Activated CD4-positive, alpha-beta T cell treated with anti-CD3 and anti-CD28 coated beads, Interleukin-2, amount 10 ng/mL, durations not matched to agents 24 days and 14 days (primary cell): ENCODE measurements around the gene SIRT7. TPM values are rescaled to one million over a fixed set of nuclear protein-coding genes. Genes with fewer than 3 reads are reported as not detected.

Experiments
- DNase-seq: peaks from one replicate; pipeline ENCODE4 v3.0.0; 2022
- H3K27ac Mint-ChIP-seq: one replicate; pipeline ENCODE4 v1.8.0; 2022; ENCODE audit warnings: mild to moderate bottlenecking, mixed read lengths
- H3K27me3 Mint-ChIP-seq: one replicate; pipeline ENCODE4 v1.8.0; 2022; ENCODE audit warnings: mixed read lengths
- H3K36me3 Mint-ChIP-seq: one replicate; pipeline ENCODE4 v1.8.0; 2022; ENCODE audit warnings: low read depth, mild to moderate bottlenecking, mixed read lengths
- H3K4me1 Mint-ChIP-seq: one replicate; pipeline ENCODE4 v1.8.0; 2021; ENCODE audit warnings: mixed read lengths
- H3K4me3 Mint-ChIP-seq: one replicate; pipeline ENCODE4 v1.8.0; 2022; ENCODE audit warnings: mild to moderate bottlenecking, moderate library complexity, mixed read lengths
- H3K9me3 Mint-ChIP-seq: one replicate; pipeline ENCODE4 v1.8.0; 2021; ENCODE audit warnings: mixed read lengths
- intact Hi-C: fragments of 100-400 bp; cut with micrococcal nuclease; formaldehyde crosslinking; loops from one replicate; pipeline ENCODE4 v1.15.1; 2023
- total RNA-seq: library from RNA; stranded (reverse); gene quantifications from 2 replicates; pipeline ENCODE4 v1.2.3, GENCODE V29; 2022

Gene SIRT7, protein sequence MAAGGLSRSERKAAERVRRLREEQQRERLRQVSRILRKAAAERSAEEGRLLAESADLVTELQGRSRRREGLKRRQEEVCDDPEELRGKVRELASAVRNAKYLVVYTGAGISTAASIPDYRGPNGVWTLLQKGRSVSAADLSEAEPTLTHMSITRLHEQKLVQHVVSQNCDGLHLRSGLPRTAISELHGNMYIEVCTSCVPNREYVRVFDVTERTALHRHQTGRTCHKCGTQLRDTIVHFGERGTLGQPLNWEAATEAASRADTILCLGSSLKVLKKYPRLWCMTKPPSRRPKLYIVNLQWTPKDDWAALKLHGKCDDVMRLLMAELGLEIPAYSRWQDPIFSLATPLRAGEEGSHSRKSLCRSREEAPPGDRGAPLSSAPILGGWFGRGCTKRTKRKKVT
- total RNA-seq = 54.9 and 58.2 TPM in 2 replicates

DNA sequence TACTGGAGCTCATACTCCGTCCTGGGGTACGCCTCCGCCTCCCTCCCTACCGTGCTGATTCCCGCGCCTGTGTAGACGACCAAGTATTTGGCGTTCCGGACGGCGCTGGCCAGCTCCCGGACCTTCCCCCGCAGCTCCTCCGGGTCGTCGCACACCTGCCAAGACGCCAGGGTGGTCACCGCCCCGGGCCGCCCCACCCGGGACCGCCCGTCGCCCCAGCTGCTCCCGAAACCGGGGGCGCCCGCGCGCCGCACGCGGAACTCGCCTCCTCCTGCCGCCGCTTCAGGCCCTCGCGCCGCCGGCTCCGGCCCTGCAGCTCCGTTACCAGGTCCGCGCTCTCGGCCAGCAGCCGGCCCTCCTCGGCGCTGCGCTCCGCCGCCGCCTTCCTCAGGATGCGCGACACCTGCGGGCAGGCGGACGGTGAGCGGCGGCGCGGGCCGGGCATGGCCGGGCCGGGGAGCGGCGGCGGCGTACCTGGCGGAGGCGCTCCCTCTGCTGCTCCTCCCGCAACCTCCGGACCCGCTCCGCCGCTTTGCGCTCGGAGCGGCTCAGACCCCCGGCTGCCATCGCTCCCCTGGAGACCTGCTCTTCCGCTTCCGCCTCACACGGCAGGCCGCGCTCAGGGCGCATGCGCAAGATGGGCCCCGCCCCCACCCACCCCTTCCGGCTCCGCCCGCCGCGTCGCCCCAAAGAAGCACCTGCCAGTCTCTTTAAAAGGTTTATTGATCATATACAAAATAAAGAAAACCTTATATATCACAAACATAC is at the start of gene SIRT7:
TSS of gene SIRT7 (minus strand) at position 612 of the 768 bp plus-strand sequence. CDS start at position 567, 45 bp downstream.
- peaks cover 41% of the 10 kb centered on the region for H3K36me3 Mint-ChIP-seq
- H3K9me3 Mint-ChIP-seq = no peaks in the 10 kb centered on the region
- intact Hi-C loops = no loop called here

DNA sequence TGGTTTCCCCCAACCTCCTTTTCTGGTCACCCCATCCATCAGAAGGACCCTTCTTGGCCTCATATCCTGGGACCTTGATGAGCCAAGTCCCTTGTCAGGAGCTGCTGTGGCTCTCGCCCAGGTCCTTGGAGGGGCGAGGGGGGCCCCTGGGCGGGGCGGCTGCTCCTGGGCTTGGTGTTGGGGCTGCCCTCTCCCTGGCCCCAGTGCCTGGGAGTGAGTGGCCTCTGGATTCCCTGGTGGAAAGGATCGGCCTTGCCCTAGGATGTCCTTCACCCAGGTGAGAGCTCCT is 49.2 kb upstream of the SIRT7 start:
- Mint-ChIP-seq H3K27me3 (peaks cover 27% of the 10 kb centered on the region), H3K4me3 (peak overlapping the region; percentile 72), H3K4me1 (peaks cover 10% of the 10 kb centered on the region), H3K36me3 (no peaks in the 10 kb centered on the region), H3K27ac (no peak overlapping the region), H3K9me3 (no peaks in the 10 kb centered on the region)
- DNase-seq = no peak
- intact Hi-C loops = no loop called here

More for the DNA sequence above, at the start of gene SIRT7:
- peak; percentile 93 for DNase-seq
- Mint-ChIP-seq H3K4me1 (peaks cover 32% of the 10 kb centered on the region), H3K27me3 (no peaks in the 10 kb centered on the region), H3K4me3 (peak within 1 kb of the TSS; percentile 86), H3K27ac (peak within 1 kb of the TSS; percentile 80)

DNA sequence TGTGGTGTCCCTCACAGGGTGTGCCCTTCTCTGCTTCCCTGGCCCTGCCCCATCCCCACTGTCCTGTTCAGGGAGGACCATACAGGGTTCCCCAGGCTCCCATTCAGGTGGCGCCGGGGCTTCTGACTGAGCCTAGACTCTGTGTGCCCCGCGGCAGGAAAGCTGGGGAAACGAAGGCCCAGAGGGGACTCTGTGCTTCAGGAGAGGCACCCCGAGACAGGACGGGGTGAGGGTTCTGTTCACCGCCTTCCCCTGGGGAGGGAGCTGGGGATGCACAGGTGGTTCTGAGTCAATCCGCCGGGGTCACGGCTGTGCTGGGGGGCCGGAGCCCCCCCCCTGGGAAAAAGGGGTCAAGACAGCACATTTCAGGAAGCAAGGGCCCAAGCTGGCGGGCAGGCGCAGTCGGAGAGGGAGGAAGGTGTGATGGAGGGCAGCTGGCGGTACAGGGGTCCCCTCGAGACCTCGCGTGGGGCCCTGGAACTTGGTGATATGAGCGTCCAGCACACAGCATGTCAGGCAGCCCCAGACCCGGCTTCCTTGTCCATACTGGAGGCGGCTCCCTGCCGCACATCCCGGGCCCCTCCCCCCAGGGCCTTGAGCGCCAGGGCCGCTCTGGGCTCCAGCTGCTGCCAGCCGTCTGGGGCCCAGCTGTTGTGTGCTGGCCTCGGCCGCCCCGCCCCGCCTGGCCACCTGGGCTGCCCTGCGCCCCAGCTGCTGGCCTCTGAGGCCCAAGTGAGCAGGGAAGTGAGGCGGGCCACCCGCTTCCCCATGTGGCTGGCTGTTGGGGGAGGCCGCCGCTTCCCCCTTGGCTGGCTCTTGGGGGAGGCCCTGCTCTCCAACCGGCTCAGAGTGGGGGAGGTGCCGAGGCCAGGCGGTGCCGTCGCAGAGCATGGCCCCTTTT is 48.6 kb upstream of the SIRT7 start:
- H3K27me3 Mint-ChIP-seq = peaks cover 29% of the 10 kb centered on the region
- peak overlapping the region; percentile 45 for H3K4me3 Mint-ChIP-seq
- no peak overlapping the region for H3K27ac Mint-ChIP-seq
- peak; percentile 56 for DNase-seq
- H3K9me3 Mint-ChIP-seq = no peaks in the 10 kb centered on the region
- no peaks in the 10 kb centered on the region for H3K36me3 Mint-ChIP-seq
- peaks cover 10% of the 10 kb centered on the region for H3K4me1 Mint-ChIP-seq
- intact Hi-C loops = no loop called here

DNA sequence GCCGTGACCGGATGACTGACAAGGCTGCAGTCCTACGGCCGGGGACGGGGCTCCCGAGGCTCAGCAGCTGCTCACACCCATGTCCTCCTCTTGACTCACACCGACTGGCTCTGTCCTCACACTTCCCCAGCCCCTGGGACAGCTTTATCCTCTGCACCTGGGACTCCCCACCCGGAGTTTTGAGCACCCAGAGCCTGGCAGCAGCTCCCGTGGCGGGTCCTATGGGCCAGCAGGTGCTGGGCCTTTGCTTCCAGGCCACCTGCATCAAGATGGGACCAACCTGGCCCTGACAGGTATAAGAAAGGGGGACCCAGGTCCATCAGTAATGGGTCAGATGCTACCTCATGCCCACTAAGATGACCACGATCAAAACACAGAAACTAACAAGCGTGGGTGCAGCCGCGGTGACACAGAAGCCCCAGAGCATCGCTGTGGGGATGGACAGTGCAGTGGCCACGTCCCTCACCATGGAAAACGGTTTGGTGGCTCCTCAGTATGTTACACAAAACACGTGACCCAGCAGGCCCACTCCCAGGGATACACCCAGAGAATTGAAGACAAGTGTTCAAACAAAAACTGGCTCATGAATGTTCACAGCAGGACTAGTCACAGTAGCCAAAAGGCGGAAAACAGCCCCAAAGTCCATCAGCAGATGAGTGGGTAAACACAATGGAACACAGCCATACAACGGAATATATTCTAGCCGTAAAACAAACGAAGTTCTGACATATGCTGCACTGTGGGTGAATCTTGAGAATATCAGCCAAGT is 46.3 kb upstream of the SIRT7 start:
- H3K27ac Mint-ChIP-seq = no peak overlapping the region
- intact Hi-C loops = no loop called here
- H3K4me3 Mint-ChIP-seq = no peak overlapping the region
- peaks cover 10% of the 10 kb centered on the region for H3K4me1 Mint-ChIP-seq
- H3K36me3 Mint-ChIP-seq = no peaks in the 10 kb centered on the region
- no peaks in the 10 kb centered on the region for H3K9me3 Mint-ChIP-seq
- peaks cover 29% of the 10 kb centered on the region for H3K27me3 Mint-ChIP-seq
- no peak for DNase-seq

DNA sequence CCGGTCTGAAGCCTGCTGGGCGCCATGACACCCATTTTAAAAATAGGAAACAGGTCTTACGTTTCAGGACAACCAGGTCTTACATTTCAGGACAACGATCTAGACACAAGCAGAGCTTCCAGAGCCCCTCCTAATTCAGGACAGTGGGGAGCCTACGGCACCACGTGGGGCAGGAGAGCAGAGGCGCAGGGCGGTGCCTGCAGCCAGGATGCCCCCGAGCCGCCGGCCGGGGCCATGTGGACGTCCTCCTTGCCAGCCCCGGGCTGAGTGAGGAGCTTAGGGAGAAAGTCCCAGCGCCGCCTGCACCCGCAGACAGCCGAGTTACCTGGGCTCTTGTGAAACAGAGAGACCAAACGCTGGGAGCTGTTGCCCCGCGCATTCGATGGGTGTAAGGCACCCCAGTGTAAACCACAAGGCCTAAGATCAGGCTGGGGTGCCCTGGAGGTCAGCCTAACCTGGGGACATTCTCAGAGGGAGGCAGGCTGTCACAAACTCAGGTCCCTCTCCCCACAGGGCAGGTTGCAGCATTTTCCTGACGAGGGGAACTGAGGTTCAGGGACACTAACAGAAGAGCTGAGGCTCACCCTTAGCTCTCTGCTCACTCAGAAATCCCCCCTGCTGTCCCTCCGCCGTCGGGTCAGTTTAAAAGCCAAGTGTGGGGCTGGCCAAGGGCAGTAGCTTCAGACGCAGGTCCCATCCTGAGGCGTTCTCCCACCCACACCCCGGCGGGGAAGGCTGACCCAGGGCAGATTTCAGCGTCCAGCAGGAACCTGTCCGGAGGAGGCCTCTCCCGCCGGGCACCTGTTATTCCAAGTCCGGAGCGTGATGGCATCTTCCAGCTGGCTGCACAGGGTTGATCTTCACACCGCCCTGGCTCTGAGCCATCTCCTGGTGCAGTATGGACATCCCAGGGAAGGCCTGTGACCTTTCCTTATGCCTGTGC is 44.8 kb upstream of the SIRT7 start:
- H3K4me3 Mint-ChIP-seq = peak overlapping the region; percentile 21
- H3K27ac Mint-ChIP-seq = no peak overlapping the region
- no peaks in the 10 kb centered on the region for H3K36me3 Mint-ChIP-seq
- H3K4me1 Mint-ChIP-seq = peaks cover 3% of the 10 kb centered on the region
- no peak for DNase-seq
- no peaks in the 10 kb centered on the region for H3K9me3 Mint-ChIP-seq
- intact Hi-C loops = no loop called here
- peaks cover 42% of the 10 kb centered on the region for H3K27me3 Mint-ChIP-seq

DNA sequence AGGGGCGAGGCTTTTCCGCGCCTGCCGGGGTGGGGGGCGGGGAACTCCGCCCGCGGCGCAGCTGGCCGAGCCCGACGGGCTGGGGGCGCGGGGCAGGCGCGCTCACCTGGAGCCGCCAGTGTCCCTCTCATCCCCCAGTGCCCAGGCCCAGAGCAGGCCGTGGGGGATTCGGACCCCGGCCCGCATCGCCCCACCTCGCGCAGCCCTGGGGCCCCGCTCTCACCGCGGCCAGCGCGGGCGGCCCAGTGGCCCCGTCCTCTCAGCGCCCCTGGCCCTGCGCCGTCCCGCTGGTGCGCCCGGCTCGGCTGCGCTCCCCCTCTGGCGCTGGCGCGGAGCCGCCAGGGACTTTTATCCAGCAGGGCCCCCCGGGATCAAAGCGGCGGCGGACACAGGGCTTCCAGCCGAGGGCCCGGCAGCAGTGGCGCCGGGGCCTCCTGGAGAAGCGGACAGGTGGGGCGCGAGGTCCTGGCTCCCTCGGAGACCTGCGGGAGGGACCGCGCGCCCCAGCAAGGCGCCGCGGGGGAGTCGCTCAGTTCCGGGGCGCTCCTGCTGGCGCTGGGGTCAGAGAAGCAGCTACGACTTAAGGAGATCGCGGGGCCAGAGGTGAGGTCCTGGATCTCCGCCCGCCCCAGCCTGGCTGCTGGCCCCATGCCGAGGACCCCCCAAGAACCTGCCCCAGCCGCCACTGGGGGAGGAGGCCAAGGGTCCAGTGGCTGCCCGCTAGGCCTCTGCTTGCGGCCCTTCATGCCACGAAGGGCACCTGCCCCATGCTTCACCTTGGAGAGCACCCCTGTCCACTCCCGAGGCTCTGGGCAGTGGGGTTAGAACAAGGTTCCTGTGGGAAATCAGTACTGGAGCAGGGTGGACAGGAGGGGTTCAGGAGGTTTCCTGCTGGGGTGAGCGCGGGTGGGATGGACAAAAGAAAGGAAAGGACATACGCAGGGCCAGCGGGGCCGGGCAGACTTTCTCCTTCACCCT is 43.8 kb upstream of the SIRT7 start:
- DNase-seq = no peak
- H3K27ac Mint-ChIP-seq = no peak overlapping the region
- peaks cover 3% of the 10 kb centered on the region for H3K4me1 Mint-ChIP-seq
- H3K4me3 Mint-ChIP-seq = peak overlapping the region; percentile 21
- peaks cover 46% of the 10 kb centered on the region for H3K27me3 Mint-ChIP-seq
- no peaks in the 10 kb centered on the region for H3K36me3 Mint-ChIP-seq
- no peaks in the 10 kb centered on the region for H3K9me3 Mint-ChIP-seq
- intact Hi-C loops = no loop called here

GRCh38 chr17:81961087-81961511 is 43.1 kb upstream of the SIRT7 start, which contains the start of gene NOTUM:
Gene NOTUM, minus strand, starts transcription at chr17:81961187. Its CDS starts 278 bp downstream, at chr17:81960909.
- no peaks in the 10 kb centered on the region for H3K36me3 Mint-ChIP-seq
- peaks cover 3% of the 10 kb centered on the region for H3K4me1 Mint-ChIP-seq
- no peak within 1 kb of the TSS for H3K27ac Mint-ChIP-seq
- no peak within 1 kb of the TSS for H3K4me3 Mint-ChIP-seq
- no peaks in the 10 kb centered on the region for H3K9me3 Mint-ChIP-seq
- DNase-seq = no peak
- intact Hi-C loops = no loop called here
- peaks cover 46% of the 10 kb centered on the region for H3K27me3 Mint-ChIP-seq

DNA sequence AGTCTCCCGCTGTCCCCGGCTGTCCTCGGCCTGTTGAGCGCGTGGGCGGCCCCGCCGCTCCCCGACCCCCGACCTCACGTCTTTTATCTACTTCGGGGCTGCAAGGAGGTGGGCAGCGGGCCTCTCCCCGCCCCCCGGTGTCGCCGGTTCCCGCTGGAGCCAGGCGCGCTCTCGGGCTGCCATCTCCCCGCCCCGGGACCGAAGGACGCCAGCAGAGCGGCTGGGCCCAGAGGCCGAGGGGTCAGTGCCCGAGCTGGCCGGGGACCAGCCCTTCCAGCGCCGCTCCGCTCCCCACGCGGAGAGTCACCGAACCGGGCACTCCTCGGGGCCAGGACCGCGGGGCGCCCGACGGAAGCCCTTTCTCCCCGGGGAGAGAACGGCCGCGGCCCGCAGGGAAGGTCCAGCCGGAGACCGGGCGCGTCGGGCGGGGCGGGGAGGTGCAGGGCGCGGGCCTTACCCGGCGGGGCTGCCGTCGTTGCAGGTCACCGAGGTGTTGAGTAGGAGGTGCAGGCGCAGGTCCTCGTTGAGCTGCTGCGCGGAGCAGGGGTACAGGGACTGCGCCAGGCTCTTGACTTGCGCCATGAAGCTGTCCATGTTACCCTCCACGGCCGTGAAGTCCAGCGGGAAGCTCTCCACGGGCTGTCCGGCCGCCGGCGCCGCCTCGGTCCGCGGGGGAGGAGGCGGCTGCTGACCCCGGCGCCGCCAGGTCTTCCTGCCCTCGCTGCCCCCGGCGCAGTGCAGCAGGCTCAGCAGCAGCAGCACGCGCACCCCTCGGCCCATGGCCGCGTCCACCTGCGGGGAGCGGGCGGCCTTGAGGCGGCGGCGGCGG is 42.4 kb upstream of the SIRT7 start:
- no peak for DNase-seq
- Mint-ChIP-seq H3K4me3 (no peak overlapping the region), H3K4me1 (peaks cover 3% of the 10 kb centered on the region), H3K9me3 (no peaks in the 10 kb centered on the region), H3K36me3 (no peaks in the 10 kb centered on the region), H3K27ac (no peak overlapping the region), H3K27me3 (peaks cover 46% of the 10 kb centered on the region)
- intact Hi-C loops = no loop called here

DNA sequence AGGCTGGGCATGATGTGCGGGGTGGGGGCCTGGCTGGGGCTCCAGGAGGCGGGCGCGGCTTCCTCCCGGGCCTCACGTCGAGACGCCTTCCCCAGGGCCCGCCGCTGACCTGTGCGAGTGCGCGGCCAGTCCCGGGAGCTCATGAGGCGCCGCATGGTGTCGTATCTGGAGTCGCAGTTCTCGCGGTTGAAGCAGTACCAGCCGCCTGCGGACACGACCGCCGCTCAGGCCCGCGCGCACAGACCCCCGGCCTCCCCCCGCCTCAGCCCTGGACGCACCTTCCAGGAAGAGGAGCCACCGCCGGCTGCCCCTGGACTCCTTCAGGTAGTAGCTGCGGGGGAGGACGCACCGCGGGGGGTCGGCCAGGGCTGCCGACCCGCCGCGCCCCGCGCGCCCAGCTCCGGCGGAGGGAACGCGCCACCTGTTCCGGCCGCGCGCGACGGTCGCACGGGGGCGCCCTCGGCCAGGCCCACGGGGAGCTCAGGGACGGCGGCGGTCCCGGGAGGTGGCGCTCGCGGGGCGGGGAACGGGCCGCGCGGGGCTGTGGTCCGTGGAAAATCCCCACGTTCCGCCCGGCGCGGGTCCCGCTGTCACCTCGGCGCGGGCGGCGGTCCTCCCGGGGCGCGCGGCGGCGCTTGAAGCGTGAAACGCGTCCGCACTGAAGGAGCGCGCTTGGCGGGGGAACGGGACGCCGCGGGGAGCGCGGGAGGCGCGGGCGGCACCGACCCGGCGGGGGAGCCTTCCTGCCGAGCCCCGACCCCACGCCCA is 41.6 kb upstream of the SIRT7 start:
- peak overlapping the region; percentile 65 for H3K4me3 Mint-ChIP-seq
- peaks cover 40% of the 10 kb centered on the region for H3K27me3 Mint-ChIP-seq
- intact Hi-C loops = loop anchor here (1.0 to 10.0 kb wide), 2 partner anchors 62 to 195 kb away; no protein-coding TSS in a partner anchor

GRCh38 chr17:81958633-81959342 is 40.8 kb upstream of the SIRT7 start:
- Mint-ChIP-seq H3K27ac (peak overlapping the region; percentile 53), H3K9me3 (no peaks in the 10 kb centered on the region), H3K4me3 (peak overlapping the region; percentile 65), H3K27me3 (peaks cover 32% of the 10 kb centered on the region), H3K36me3 (no peaks in the 10 kb centered on the region), H3K4me1 (peaks cover 3% of the 10 kb centered on the region)
- intact Hi-C loops = loop anchor here (1.0 to 10.0 kb wide), 2 partner anchors 63 to 196 kb away; no protein-coding TSS in a partner anchor
- no peak for DNase-seq

More for the DNA sequence above, 41.6 kb upstream of the SIRT7 start:
- Mint-ChIP-seq H3K27ac (no peak overlapping the region), H3K4me1 (peaks cover 3% of the 10 kb centered on the region), H3K9me3 (no peaks in the 10 kb centered on the region), H3K36me3 (no peaks in the 10 kb centered on the region)
- peak; percentile 97 for DNase-seq
